Right ventricle myocardium inferior (tissue), 1 donor: ENCODE data around the gene CD40LG. TPM values are rescaled to one million over a fixed set of nuclear protein-coding genes. Genes with fewer than 3 reads are reported as not detected.

Experiments used
- ATAC-seq: fragments of 200-7000 bp; cut with Tn5 transposase; one replicate; pipeline ENCODE4 v1.9.1; 2020; ENCODE audit warnings: mild to moderate bottlenecking, moderate library complexity
- DNase-seq: peaks from one replicate; pipeline ENCODE4 v3.0.0; 2021; ENCODE audit errors: missing footprints
- intact Hi-C: fragments of 100-400 bp; cut with DNase I; formaldehyde crosslinking; loops from one replicate; pipeline ENCODE4 v1.11.0; 2022
- total RNA-seq: library from RNA; stranded (reverse); fragmentation: NEBNext Ultra II Directional; extraction: Animal tissue kit (Norgen Biotek cat#: 25700); gene quantifications from one replicate; pipeline ENCODE4 v1.2.1, GENCODE V29; 2021
- donor health status: DM: no; HTN: yes; CAD: no; lungs with severe emphysema.

CD40LG gene
- total RNA-seq, 1 donor from 2014 or later = not detected

GRCh38 chrX:136689436-136689835 is 41.5 kb downstream of the CD40LG start:
- DNase-seq = no peak
- intact Hi-C loops = no loop called here
- ATAC-seq = no peak

GRCh38 chrX:136691028-136691809 is 43.3 kb downstream of the CD40LG start:
- DNase-seq (no peak), ATAC-seq (no peak)
- intact Hi-C loops = loop anchor here (10.0 kb wide), 1 partner anchor 86 kb away; no protein-coding TSS in a partner anchor

- ATAC-seq = no peak
- intact Hi-C loops = loop anchor here (10.0 kb wide), 1 partner anchor 87 kb away; no protein-coding TSS in a partner anchor
These were observed 44.3 kb downstream of the CD40LG start for GRCh38 chrX:136692271-136692670.

DNA sequence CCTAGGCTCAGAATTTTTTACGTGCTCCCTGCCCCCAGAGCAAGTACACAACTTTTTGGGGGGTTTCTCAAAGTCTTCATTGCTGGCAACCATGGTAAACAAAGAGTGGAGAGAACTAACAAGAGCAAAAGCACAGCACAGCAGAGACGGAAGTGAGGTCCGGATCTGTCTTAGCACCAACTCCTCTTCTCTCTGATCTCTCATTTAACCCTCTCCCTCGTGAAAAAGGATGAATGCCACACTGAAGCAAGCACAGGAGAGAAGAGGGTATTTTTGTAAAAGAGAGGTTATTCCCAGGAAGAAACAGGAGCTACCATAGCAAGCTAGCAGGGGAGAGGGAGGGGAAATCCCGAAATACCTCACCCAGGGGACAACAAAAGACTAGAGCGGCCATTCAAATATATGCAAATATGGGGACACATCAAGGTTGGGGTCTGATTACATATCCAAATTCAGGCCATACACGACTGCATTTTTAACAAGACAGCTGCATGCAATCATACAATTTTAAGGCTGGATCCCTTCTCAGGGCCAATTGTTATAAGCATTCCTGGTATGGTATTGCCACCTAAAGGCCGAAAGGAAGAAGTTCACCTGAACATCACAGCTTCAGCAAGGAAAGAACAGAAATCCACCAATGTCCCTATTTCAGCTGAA is 46.6 kb downstream of the CD40LG start:
- DNase-seq (no peak), ATAC-seq (no peak)
- intact Hi-C loops = loop anchor here (10.0 kb wide), 1 partner anchor 90 kb away; no protein-coding TSS in a partner anchor

More at GRCh38 chrX:136692271-136692670, 44.3 kb downstream of the CD40LG start:
- DNase-seq = no peak

DNA sequence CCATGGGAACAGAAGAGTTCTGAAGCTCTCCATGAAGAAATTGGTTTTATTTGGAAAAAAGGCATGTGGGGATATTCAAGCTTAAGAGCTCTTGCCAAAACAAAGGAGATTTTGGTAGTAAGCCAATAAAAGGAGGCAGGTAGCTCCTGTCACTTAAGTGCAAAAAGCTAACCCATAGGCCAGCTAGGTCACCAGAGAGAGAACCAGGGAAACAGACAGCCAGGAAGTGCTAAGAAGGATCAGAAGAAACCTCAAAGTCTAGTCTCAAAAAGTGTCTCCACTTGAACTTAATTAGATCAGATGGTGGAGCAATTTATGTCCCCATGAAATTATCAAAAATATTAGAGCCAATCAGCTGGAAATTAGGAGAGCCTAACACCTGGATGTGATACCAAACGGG is 49.2 kb downstream of the CD40LG start:
- intact Hi-C loops = loop anchor here (10.0 kb wide), 1 partner anchor 92 kb away; no protein-coding TSS in a partner anchor
- ATAC-seq (no peak), DNase-seq (no peak)

- DNase-seq = no peak
- no peak for ATAC-seq
These were observed 60.4 kb downstream of the CD40LG start for GRCh38 chrX:136708348-136708747.

More at GRCh38 chrX:136708348-136708747, 60.4 kb downstream of the CD40LG start:
- intact Hi-C loops = no loop called here

Other genes with a start within 250 kb of the CD40LG start
- not detected for gene BRS3, start 160.2 kb upstream of the CD40LG start, total RNA-seq
- 57.3 TPM for gene HTATSF1, start 150.6 kb upstream of the CD40LG start, total RNA-seq
- gene VGLL1, start 115.9 kb upstream of the CD40LG start, total RNA-seq = not detected
- gene ARHGEF6, start 132.8 kb downstream of the CD40LG start, total RNA-seq = 40.2 TPM
- 73.5 TPM for gene RBMX, start 232.6 kb downstream of the CD40LG start, total RNA-seq